ENCODE data around the gene ATRIP.
"Not testable (repeated sequence)": the region's sequence is repeated elsewhere in the genome, so short reads cannot be mapped to it uniquely, and the experiment has no call there.

ATRIP gene

GRCh38 chr3:48472673-48472922 lies 26.1 kb downstream of the ATRIP start:
- no peak overlapping the region for H4K91ac ChIP-seq (ENCODE audit: low read depth, low read length, poor library complexity)
- peak overlapping the region; percentile 86 for H2AK5ac ChIP-seq (ENCODE audit: low read depth, low read length)
- H3K18ac ChIP-seq (ENCODE audit: low read length): peak overlapping the region; percentile 86
- peak overlapping the region; percentile 78 for H2BK12ac ChIP-seq (ENCODE audit: low read length)
- no peaks in the 10 kb centered on the region for H3K27me3 ChIP-seq (ENCODE audit: control insufficient read depth in 3 of 3, insufficient read depth in 3 of 3, low read depth in 1 of 3, low read length in 3 of 3)
- H3K9ac ChIP-seq (ENCODE audit: low read depth, low read length, poor library complexity): peak overlapping the region; percentile 64
- peak overlapping the region; percentile 73 for H2BK120ac ChIP-seq (ENCODE audit: low read depth, low read length)
- H3K14ac ChIP-seq (ENCODE audit: low read length): no peak overlapping the region
- no peak for DNase-seq (ENCODE audit: low spot score)
- H3K27ac ChIP-seq (replicated peaks; ENCODE audit: low read length): peak overlapping the region; percentile 79
- peak overlapping the region; percentile 96 for H2BK15ac ChIP-seq (ENCODE audit: low read length)
- no peak overlapping the region for H4K8ac ChIP-seq (ENCODE audit: low read depth, low read length)
- peaks cover 14 to 31% of the 10 kb centered on the region in 2 donors for H3K36me3 ChIP-seq (replicated peaks in 1 of 2; ENCODE audit: control insufficient read depth in 2 of 2, insufficient read depth in 2 of 2, low read length in 2 of 2)
- H3K4ac ChIP-seq (ENCODE audit: low read length): no peak overlapping the region
- H3K79me1 ChIP-seq (ENCODE audit: low read depth, low read length): peaks cover 5% of the 10 kb centered on the region
- peak overlapping the region; percentile 72 for H3K4me2 ChIP-seq (ENCODE audit: insufficient read depth, low read length, poor library complexity, severe bottlenecking)
- peak overlapping the region; percentile 56 for H2BK5ac ChIP-seq (ENCODE audit: low read length)
- no peaks in the 10 kb centered on the region for H3K9me3 ChIP-seq (replicated peaks in 1 of 2; ENCODE audit: control insufficient read depth in 2 of 2, insufficient read depth in 1 of 2, low read depth in 1 of 2, low read length in 2 of 2)
- peak overlapping the region; percentile 76 to 81 for H3K4me3 ChIP-seq (ENCODE audit: low read length in 2 of 2)
- no peak overlapping the region for H3K23ac ChIP-seq (ENCODE audit: low read depth, low read length, poor library complexity)
- peak overlapping the region; percentile 84 for H2AFZ ChIP-seq (ENCODE audit: low read length)
- WGBS, 2 donors (ENCODE audit: extremely low coverage in 2 of 2, insufficient read length in 2 of 2, insufficient replicate concordance in 1 of 2): no CpG with 5 or more reads among the region's 5 CpGs
- peaks cover 11 to 14% of the 10 kb centered on the region in 2 donors for H3K4me1 ChIP-seq (ENCODE audit: control insufficient read depth in 2 of 2, insufficient read depth in 1 of 2, low read depth in 1 of 2, low read length in 2 of 2)

GRCh38 chr3:48472923-48473616 lies 26.5 kb downstream of the ATRIP start:
- H2BK120ac ChIP-seq (ENCODE audit: low read depth, low read length): peak overlapping the region; percentile 73
- H2AK5ac ChIP-seq (ENCODE audit: low read depth, low read length): peak overlapping the region; percentile 86
- H3K4ac ChIP-seq (ENCODE audit: low read length): no peak overlapping the region
- H3K79me1 ChIP-seq (ENCODE audit: low read depth, low read length): peaks cover 8% of the 10 kb centered on the region
- peak; percentile 84 for DNase-seq (ENCODE audit: low spot score)
- H3K36me3 ChIP-seq (replicated peaks in 1 of 2; ENCODE audit: control insufficient read depth in 2 of 2, insufficient read depth in 2 of 2, low read length in 2 of 2): peaks cover 14 to 26% of the 10 kb centered on the region in 2 donors
- H4K91ac ChIP-seq (ENCODE audit: low read depth, low read length, poor library complexity): no peak overlapping the region
- H2BK12ac ChIP-seq (ENCODE audit: low read length): no peak overlapping the region
- peak overlapping the region; percentile 79 for H3K27ac ChIP-seq (replicated peaks; ENCODE audit: low read length)
- H3K9me3 ChIP-seq (replicated peaks in 1 of 2; ENCODE audit: control insufficient read depth in 2 of 2, insufficient read depth in 1 of 2, low read depth in 1 of 2, low read length in 2 of 2): no peaks in the 10 kb centered on the region
- peak overlapping the region; percentile 86 for H3K18ac ChIP-seq (ENCODE audit: low read length)
- WGBS, 2 donors (ENCODE audit: extremely low coverage in 2 of 2, insufficient read length in 2 of 2, insufficient replicate concordance in 1 of 2): no CpG with 5 or more reads among the region's 17 CpGs
- peaks cover 11 to 14% of the 10 kb centered on the region in 2 donors for H3K4me1 ChIP-seq (ENCODE audit: control insufficient read depth in 2 of 2, insufficient read depth in 1 of 2, low read depth in 1 of 2, low read length in 2 of 2)
- no peak overlapping the region for H3K23ac ChIP-seq (ENCODE audit: low read depth, low read length, poor library complexity)
- peak overlapping the region; percentile 72 for H3K4me2 ChIP-seq (ENCODE audit: insufficient read depth, low read length, poor library complexity, severe bottlenecking)
- peak overlapping the region; percentile 84 for H2AFZ ChIP-seq (ENCODE audit: low read length)
- H3K27me3 ChIP-seq (ENCODE audit: control insufficient read depth in 3 of 3, insufficient read depth in 3 of 3, low read depth in 1 of 3, low read length in 3 of 3): no peaks in the 10 kb centered on the region
- H3K4me3 ChIP-seq (ENCODE audit: low read length in 2 of 2): peak overlapping the region; percentile 76 to 81
- H3K9ac ChIP-seq (ENCODE audit: low read depth, low read length, poor library complexity): peak overlapping the region; percentile 64
- H4K8ac ChIP-seq (ENCODE audit: low read depth, low read length): no peak overlapping the region
- peak overlapping the region; percentile 56 for H2BK5ac ChIP-seq (ENCODE audit: low read length)
- no peak overlapping the region for H3K14ac ChIP-seq (ENCODE audit: low read length)
- H2BK15ac ChIP-seq (ENCODE audit: low read length): peak overlapping the region; percentile 96

GRCh38 chr3:48473617-48473952 lies 27.0 kb downstream of the ATRIP start:
- no peak overlapping the region for H3K23ac ChIP-seq (ENCODE audit: low read depth, low read length, poor library complexity)
- no peak overlapping the region for H2BK120ac ChIP-seq (ENCODE audit: low read depth, low read length)
- peak overlapping the region; percentile 64 for H3K27ac ChIP-seq (replicated peaks; ENCODE audit: low read length)
- no peak overlapping the region for H2BK15ac ChIP-seq (ENCODE audit: low read length)
- peaks cover 11 to 14% of the 10 kb centered on the region in 2 donors for H3K4me1 ChIP-seq (ENCODE audit: control insufficient read depth in 2 of 2, insufficient read depth in 1 of 2, low read depth in 1 of 2, low read length in 2 of 2)
- H2BK5ac ChIP-seq (ENCODE audit: low read length): no peak overlapping the region
- no peak overlapping the region for H2AK5ac ChIP-seq (ENCODE audit: low read depth, low read length)
- H3K4me3 ChIP-seq (ENCODE audit: low read length in 2 of 2): peak overlapping the region in 1 of 2 donors; percentile 76
- H2AFZ ChIP-seq (ENCODE audit: low read length): peak overlapping the region; percentile 84
- WGBS, 2 donors (ENCODE audit: extremely low coverage in 2 of 2, insufficient read length in 2 of 2, insufficient replicate concordance in 1 of 2): no CpG with 5 or more reads among the region's 5 CpGs
- H3K18ac ChIP-seq (ENCODE audit: low read length): peak overlapping the region; percentile 83
- no peak overlapping the region for H3K14ac ChIP-seq (ENCODE audit: low read length)
- no peak for DNase-seq (ENCODE audit: low spot score)
- no peak overlapping the region for H4K8ac ChIP-seq (ENCODE audit: low read depth, low read length)
- H3K27me3 ChIP-seq (ENCODE audit: control insufficient read depth in 3 of 3, insufficient read depth in 3 of 3, low read depth in 1 of 3, low read length in 3 of 3): no peaks in the 10 kb centered on the region
- peaks cover 8% of the 10 kb centered on the region for H3K79me1 ChIP-seq (ENCODE audit: low read depth, low read length)
- no peak overlapping the region for H4K91ac ChIP-seq (ENCODE audit: low read depth, low read length, poor library complexity)
- H3K4ac ChIP-seq (ENCODE audit: low read length): no peak overlapping the region
- H3K36me3 ChIP-seq (replicated peaks in 1 of 2; ENCODE audit: control insufficient read depth in 2 of 2, insufficient read depth in 2 of 2, low read length in 2 of 2): peaks cover 9 to 21% of the 10 kb centered on the region in 2 donors
- peak overlapping the region; percentile 72 for H3K4me2 ChIP-seq (ENCODE audit: insufficient read depth, low read length, poor library complexity, severe bottlenecking)
- H2BK12ac ChIP-seq (ENCODE audit: low read length): no peak overlapping the region
- no peaks in the 10 kb centered on the region for H3K9me3 ChIP-seq (replicated peaks in 1 of 2; ENCODE audit: control insufficient read depth in 2 of 2, insufficient read depth in 1 of 2, low read depth in 1 of 2, low read length in 2 of 2)
- no peak overlapping the region for H3K9ac ChIP-seq (ENCODE audit: low read depth, low read length, poor library complexity)

- H3K18ac ChIP-seq (ENCODE audit: low read length); H3K4ac ChIP-seq (ENCODE audit: low read length); H3K9ac ChIP-seq (ENCODE audit: low read depth, low read length, poor library complexity); H3K27ac ChIP-seq (replicated peaks; ENCODE audit: low read length); H3K4me3 ChIP-seq (ENCODE audit: low read length in 2 of 2); H3K23ac ChIP-seq (ENCODE audit: low read depth, low read length, poor library complexity); H3K79me1 ChIP-seq (ENCODE audit: low read depth, low read length); H3K27me3 ChIP-seq (ENCODE audit: control insufficient read depth in 3 of 3, insufficient read depth in 3 of 3, low read depth in 1 of 3, low read length in 3 of 3); H3K4me2 ChIP-seq (ENCODE audit: insufficient read depth, low read length, poor library complexity, severe bottlenecking); DNase-seq (ENCODE audit: low spot score); H3K9me3 ChIP-seq (replicated peaks in 1 of 2; ENCODE audit: control insufficient read depth in 2 of 2, insufficient read depth in 1 of 2, low read depth in 1 of 2, low read length in 2 of 2); H2BK5ac ChIP-seq (ENCODE audit: low read length); H3K14ac ChIP-seq (ENCODE audit: low read length); H4K91ac ChIP-seq (ENCODE audit: low read depth, low read length, poor library complexity); H2BK120ac ChIP-seq (ENCODE audit: low read depth, low read length); H2BK15ac ChIP-seq (ENCODE audit: low read length); H4K8ac ChIP-seq (ENCODE audit: low read depth, low read length); H2BK12ac ChIP-seq (ENCODE audit: low read length); H2AFZ ChIP-seq (ENCODE audit: low read length); H2AK5ac ChIP-seq (ENCODE audit: low read depth, low read length): not testable (repeated sequence)
- peaks cover 5 to 19% of the 10 kb centered on the region in 2 donors for H3K36me3 ChIP-seq (replicated peaks in 1 of 2; ENCODE audit: control insufficient read depth in 2 of 2, insufficient read depth in 2 of 2, low read length in 2 of 2)
- H3K4me1 ChIP-seq (ENCODE audit: control insufficient read depth in 2 of 2, insufficient read depth in 1 of 2, low read depth in 1 of 2, low read length in 2 of 2): peaks cover 11 to 14% of the 10 kb centered on the region in 2 donors
- no CpG with 5 or more reads among the region's 4 CpGs for WGBS, 2 donors (ENCODE audit: extremely low coverage in 2 of 2, insufficient read length in 2 of 2, insufficient replicate concordance in 1 of 2)
Measured at GRCh38 chr3:48474031-48474430, 27.5 kb downstream of the ATRIP start.
